ENCODE data around the gene EIF4E1B.

Gene EIF4E1B

DNA sequence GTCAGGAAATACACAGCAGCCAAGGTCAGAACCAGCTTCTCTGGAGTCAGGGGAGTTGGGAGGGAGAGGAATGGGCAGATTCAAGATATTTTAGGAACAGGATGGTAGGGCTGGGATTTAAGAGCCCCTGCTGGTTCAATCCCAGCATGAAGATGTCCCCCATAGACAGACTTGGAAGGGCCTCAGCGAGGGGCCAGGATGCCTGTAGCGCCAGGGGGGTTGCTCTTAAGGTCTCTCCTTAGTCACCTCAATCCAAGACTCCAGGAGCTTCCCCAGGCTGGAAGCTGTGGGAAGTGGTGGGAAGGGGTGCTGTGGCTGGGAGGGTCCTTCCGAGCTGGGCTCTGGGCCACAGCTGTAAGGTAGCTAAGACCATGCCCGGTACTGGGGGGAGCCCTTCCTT, 8.7 kb downstream of the EIF4E1B start:
- TF ChIP-seq SNAI2 (CRISPR knock-in tag; IDR thresholded peaks at IDR 0.05) = no peak
- no peak for ATAC-seq

DNA sequence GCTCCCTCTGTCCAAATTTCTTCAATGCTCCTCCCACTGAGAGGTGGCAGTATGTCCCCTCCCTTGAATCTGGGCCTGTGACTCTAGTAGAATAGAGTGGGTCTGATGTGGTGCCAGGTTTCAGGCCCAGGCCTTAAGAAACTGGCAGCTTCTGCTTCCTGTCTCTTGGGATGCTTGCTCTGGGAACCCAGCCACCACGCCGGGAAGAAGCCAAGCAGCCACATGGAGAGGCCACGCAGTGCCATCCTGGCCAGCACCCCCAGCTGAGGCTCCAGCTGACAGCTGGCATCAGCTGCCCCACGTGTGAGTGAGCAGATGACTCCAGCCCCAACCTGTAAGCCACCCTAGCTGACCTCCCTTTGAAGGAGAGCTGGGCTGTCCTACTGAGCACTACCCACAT, 9.5 kb downstream of the EIF4E1B start:
- ATAC-seq = peak; percentile 28; the same call in 2 of the 3 replicates

DNA sequence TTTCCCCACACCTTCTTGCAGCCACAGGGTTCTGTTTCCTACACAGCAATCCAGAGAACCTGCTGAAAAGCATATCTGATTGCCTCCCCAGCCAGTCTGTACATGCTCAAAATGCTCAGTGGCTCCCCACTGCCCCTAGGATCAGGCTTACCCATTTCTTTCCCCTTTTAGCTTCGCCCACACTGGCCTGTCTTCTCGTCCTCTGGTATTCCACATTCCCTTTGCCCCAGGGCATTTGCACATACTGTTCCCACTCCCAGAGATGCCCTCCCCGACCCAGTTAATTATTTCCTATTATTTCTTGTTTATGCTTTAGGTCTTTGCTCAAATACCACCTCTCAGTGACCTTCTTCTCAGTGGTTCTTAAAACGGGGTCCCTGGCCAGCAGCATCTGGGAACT, 10.1 kb downstream of the EIF4E1B start:
- no peak for ATAC-seq
- TF ChIP-seq ZNF70 (CRISPR knock-in tag; IDR thresholded peaks at IDR 0.05) (no peak), ISL1 (CRISPR knock-in tag; IDR thresholded peaks at IDR 0.05) (no peak), BACH2 (CRISPR knock-in tag; IDR thresholded peaks at IDR 0.05; ENCODE audit: borderline replicate concordance) (no peak), ZC3H10 (CRISPR knock-in tag; IDR thresholded peaks at IDR 0.05) (no peak), ESRRG (CRISPR knock-in tag; IDR thresholded peaks at IDR 0.05) (no peak), ZFP30 (CRISPR knock-in tag; IDR thresholded peaks at IDR 0.05) (no peak), CSDC2 (CRISPR knock-in tag; IDR thresholded peaks at IDR 0.05) (no peak), CREB5 (CRISPR knock-in tag; IDR thresholded peaks at IDR 0.05; ENCODE audit: low read depth) (no peak), CSRNP3 (CRISPR knock-in tag; IDR thresholded peaks at IDR 0.05) (no peak), ZNF565 (CRISPR knock-in tag; conservative IDR thresholded peaks at IDR 0.05; ENCODE audit: low read depth) (no peak), ZFP3 (CRISPR knock-in tag; IDR thresholded peaks at IDR 0.05) (no peak), TCF4 (CRISPR knock-in tag; IDR thresholded peaks at IDR 0.05; ENCODE audit: borderline replicate concordance) (no peak)
- TF ChIP-seq, protein P1, sequence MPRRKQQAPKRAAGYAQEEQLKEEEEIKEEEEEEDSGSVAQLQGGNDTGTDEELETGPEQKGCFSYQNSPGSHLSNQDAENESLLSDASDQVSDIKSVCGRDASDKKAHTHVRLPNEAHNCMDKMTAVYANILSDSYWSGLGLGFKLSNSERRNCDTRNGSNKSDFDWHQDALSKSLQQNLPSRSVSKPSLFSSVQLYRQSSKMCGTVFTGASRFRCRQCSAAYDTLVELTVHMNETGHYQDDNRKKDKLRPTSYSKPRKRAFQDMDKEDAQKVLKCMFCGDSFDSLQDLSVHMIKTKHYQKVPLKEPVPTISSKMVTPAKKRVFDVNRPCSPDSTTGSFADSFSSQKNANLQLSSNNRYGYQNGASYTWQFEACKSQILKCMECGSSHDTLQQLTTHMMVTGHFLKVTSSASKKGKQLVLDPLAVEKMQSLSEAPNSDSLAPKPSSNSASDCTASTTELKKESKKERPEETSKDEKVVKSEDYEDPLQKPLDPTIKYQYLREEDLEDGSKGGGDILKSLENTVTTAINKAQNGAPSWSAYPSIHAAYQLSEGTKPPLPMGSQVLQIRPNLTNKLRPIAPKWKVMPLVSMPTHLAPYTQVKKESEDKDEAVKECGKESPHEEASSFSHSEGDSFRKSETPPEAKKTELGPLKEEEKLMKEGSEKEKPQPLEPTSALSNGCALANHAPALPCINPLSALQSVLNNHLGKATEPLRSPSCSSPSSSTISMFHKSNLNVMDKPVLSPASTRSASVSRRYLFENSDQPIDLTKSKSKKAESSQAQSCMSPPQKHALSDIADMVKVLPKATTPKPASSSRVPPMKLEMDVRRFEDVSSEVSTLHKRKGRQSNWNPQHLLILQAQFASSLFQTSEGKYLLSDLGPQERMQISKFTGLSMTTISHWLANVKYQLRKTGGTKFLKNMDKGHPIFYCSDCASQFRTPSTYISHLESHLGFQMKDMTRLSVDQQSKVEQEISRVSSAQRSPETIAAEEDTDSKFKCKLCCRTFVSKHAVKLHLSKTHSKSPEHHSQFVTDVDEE (CRISPR knock-in tag; IDR thresholded peaks at IDR 0.05) = no peak
- TF ChIP-seq, protein P2, sequence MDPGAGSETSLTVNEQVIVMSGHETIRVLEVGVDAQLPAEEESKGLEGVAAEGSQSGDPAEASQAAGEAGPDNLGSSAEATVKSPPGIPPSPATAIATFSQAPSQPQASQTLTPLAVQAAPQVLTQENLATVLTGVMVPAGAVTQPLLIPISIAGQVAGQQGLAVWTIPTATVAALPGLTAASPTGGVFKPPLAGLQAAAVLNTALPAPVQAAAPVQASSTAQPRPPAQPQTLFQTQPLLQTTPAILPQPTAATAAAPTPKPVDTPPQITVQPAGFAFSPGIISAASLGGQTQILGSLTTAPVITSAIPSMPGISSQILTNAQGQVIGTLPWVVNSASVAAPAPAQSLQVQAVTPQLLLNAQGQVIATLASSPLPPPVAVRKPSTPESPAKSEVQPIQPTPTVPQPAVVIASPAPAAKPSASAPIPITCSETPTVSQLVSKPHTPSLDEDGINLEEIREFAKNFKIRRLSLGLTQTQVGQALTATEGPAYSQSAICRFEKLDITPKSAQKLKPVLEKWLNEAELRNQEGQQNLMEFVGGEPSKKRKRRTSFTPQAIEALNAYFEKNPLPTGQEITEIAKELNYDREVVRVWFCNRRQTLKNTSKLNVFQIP (CRISPR knock-in tag; IDR thresholded peaks at IDR 0.05; ENCODE audit: borderline replicate concordance, low read depth) = no peak

More for the DNA sequence above, 9.5 kb downstream of the EIF4E1B start:
- TF ChIP-seq ZFP30 (CRISPR knock-in tag; IDR thresholded peaks at IDR 0.05) (no peak), CREB5 (CRISPR knock-in tag; IDR thresholded peaks at IDR 0.05; ENCODE audit: low read depth) (no peak), ZFP3 (CRISPR knock-in tag; IDR thresholded peaks at IDR 0.05) (no peak), ZNF8 (CRISPR knock-in tag; IDR thresholded peaks at IDR 0.05) (no peak), ISL1 (CRISPR knock-in tag; IDR thresholded peaks at IDR 0.05) (no peak), TOX (CRISPR knock-in tag; IDR thresholded peaks at IDR 0.05; ENCODE audit: borderline replicate concordance) (no peak), ESRRG (CRISPR knock-in tag; IDR thresholded peaks at IDR 0.05) (no peak), CSRNP3 (CRISPR knock-in tag; IDR thresholded peaks at IDR 0.05) (no peak), ZC3H10 (CRISPR knock-in tag; IDR thresholded peaks at IDR 0.05) (no peak), BACH2 (CRISPR knock-in tag; IDR thresholded peaks at IDR 0.05; ENCODE audit: borderline replicate concordance) (no peak), SNAI2 (CRISPR knock-in tag; IDR thresholded peaks at IDR 0.05) (no peak), OSR1 (CRISPR knock-in tag; IDR thresholded peaks at IDR 0.05) (no peak), ZNF565 (CRISPR knock-in tag; conservative IDR thresholded peaks at IDR 0.05; ENCODE audit: low read depth) (no peak), PPARA (CRISPR knock-in tag; IDR thresholded peaks at IDR 0.05; ENCODE audit: borderline replicate concordance) (no peak), TCF4 (CRISPR knock-in tag; IDR thresholded peaks at IDR 0.05; ENCODE audit: borderline replicate concordance) (no peak), ARNTL (CRISPR knock-in tag; IDR thresholded peaks at IDR 0.05; ENCODE audit: borderline replicate concordance, low read depth) (no peak), CSDC2 (CRISPR knock-in tag; IDR thresholded peaks at IDR 0.05) (no peak), ZNF70 (CRISPR knock-in tag; IDR thresholded peaks at IDR 0.05) (no peak)
- TF ChIP-seq, protein P1 (CRISPR knock-in tag; IDR thresholded peaks at IDR 0.05) = no peak
